ENCODE measurements around the gene STX10. TPM values are rescaled to one million over a fixed set of nuclear protein-coding genes. Genes with fewer than 3 reads are reported as not detected.
A peak's percentile ranks its signal among the peaks of the same experiment; 100 is the strongest.

The STX10 gene
- polyA plus RNA-seq, 2 of the 4 experiments (the other 2 are of a cell fraction): 41.5 to 61.2 TPM

- Histone ChIP-seq H3K4me2 (peak overlapping the region; percentile 90), H3K4me1 (peaks cover 19% of the 10 kb centered on the region), H3K9me3 (no peaks in the 10 kb centered on the region), H3K27ac (peak overlapping the region; percentile 99 to 100), H3K4me3 (peak overlapping the region; percentile 98)
- ChIA-PET POLR2A (interaction anchor here (0.6 to 3.2 kb wide), 8 partner anchors 11 to 111 kb away, joined by 3 to 72 read pairs (median 8); partner anchors contain the start of gene NACC1), CTCF (interaction anchor here (0.6 to 2.0 kb wide), 8 partner anchors 12 to 187 kb away, joined by 3 to 10 read pairs (median 4); partner anchors contain the start of gene NACC1)
- peak; percentile 33 to 58 for ATAC-seq
- peak; percentile 93 to 95 for DNase-seq (ENCODE audit: low read depth in 1 of 2, low spot score in 1 of 2)
- FAIRE-seq: no peak
- TF ChIP-seq EP300 (IDR thresholded peaks at IDR 0.05) (peak in 1 of 2 experiments; percentile 48; a peak in 2 of 5 replicates), PBX3 (IDR thresholded peaks at IDR 0.05) (peak; percentile 22; the same call in 1 of the 2 replicates), ELK1 (IDR thresholded peaks at IDR 0.05; ENCODE audit: low read depth, low read length) (peak; percentile 96), BHLHE40 (IDR thresholded peaks at IDR 0.05; ENCODE audit: low read depth, low read length) (no peak), GATA3 (IDR thresholded peaks at IDR 0.05; ENCODE audit: borderline replicate concordance) (peak; percentile 45; the same call in 1 of the 2 replicates), E2F6 (IDR thresholded peaks at IDR 0.05; ENCODE audit: borderline replicate concordance, low read depth) (peak; percentile 70; the same call in 1 of the 2 replicates), MYC (IDR thresholded peaks at IDR 0.05; ENCODE audit: borderline replicate concordance, low read length) (no peak; the same call in 1 of the 2 replicates), ZFP36 (IDR thresholded peaks at IDR 0.05; ENCODE audit: borderline replicate concordance, partially characterized antibody) (peak; percentile 17), MAX (IDR thresholded peaks at IDR 0.05) (peak; percentile 92), MAZ (IDR thresholded peaks at IDR 0.05; ENCODE audit: borderline replicate concordance, low read depth, low read length) (0 out of 2 replicates have a peak, but pooled peaks have one; percentile 37), POLR2A (IDR thresholded peaks at IDR 0.05; ENCODE audit: low read length) (peak; percentile 80), JUN (IDR thresholded peaks at IDR 0.05) (peak in 1 of 2 experiments; percentile 87; a peak in 3 of 5 replicates), HEYL (CRISPR knock-in tag; IDR thresholded peaks at IDR 0.05) (no peak), CHD2 (IDR thresholded peaks at IDR 0.05; ENCODE audit: low read length, partially characterized antibody) (no peak), JUNB (IDR thresholded peaks at IDR 0.05) (no peak), HOXB5 (CRISPR knock-in tag; IDR thresholded peaks at IDR 0.05) (no peak), ESRRA (IDR thresholded peaks at IDR 0.05; ENCODE audit: borderline replicate concordance, low read length) (no peak), KDM5A (IDR thresholded peaks at IDR 0.05) (no peak), FOSB (CRISPR knock-in tag; IDR thresholded peaks at IDR 0.05) (peak; percentile 27; the same call in 1 of the 2 replicates), REST (IDR thresholded peaks at IDR 0.05) (no peak), EHMT2 (IDR thresholded peaks at IDR 0.05; ENCODE audit: low read depth) (no peak), CBX2 (IDR thresholded peaks at IDR 0.05; ENCODE audit: borderline replicate concordance, low read depth) (no peak), HOXA7 (CRISPR knock-in tag; IDR thresholded peaks at IDR 0.05) (peak; percentile 57; the same call in 1 of the 2 replicates), SREBF2 (IDR thresholded peaks at IDR 0.05) (no peak)
- TF ChIP-seq, protein P1, sequence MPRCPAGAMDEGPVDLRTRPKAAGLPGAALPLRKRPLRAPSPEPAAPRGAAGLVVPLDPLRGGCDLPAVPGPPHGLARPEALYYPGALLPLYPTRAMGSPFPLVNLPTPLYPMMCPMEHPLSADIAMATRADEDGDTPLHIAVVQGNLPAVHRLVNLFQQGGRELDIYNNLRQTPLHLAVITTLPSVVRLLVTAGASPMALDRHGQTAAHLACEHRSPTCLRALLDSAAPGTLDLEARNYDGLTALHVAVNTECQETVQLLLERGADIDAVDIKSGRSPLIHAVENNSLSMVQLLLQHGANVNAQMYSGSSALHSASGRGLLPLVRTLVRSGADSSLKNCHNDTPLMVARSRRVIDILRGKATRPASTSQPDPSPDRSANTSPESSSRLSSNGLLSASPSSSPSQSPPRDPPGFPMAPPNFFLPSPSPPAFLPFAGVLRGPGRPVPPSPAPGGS (IDR thresholded peaks at IDR 0.05): 0 out of 3 replicates have a peak, but pooled peaks have one; percentile 50
- 2% methylated on average over 18 of the region's 71 CpGs for WGBS (ENCODE audit: missing lambda C conversion rate)
Measured at GRCh38 chr19:13151605-13152355, 1.6 kb upstream of the STX10 start.
